Stimulated activated naive CD8-positive, alpha-beta T cell treated with anti-CD3 and anti-CD28 coated beads, Interleukin-15, Interleukin-2, amounts not matched to agents 100 ng/mL and 50 ng/mL, for 24 hours (primary cell): ENCODE results near the gene XCR1.
"Not testable (repeated sequence)": the region's sequence is repeated elsewhere in the genome, so short reads cannot be mapped to it uniquely, and the experiment has no call there.

Experiments used
- H3K27ac Mint-ChIP-seq: one replicate; pipeline ENCODE4 v1.8.0; 2021; ENCODE audit warnings: mild to moderate bottlenecking, mixed read lengths
- H3K27me3 Mint-ChIP-seq: one replicate; pipeline ENCODE4 v1.8.0; 2021; ENCODE audit warnings: mixed read lengths
- H3K36me3 Mint-ChIP-seq: one replicate; pipeline ENCODE4 v1.8.0; 2021; ENCODE audit warnings: low read depth, mixed read lengths
- H3K4me1 Mint-ChIP-seq: one replicate; pipeline ENCODE4 v1.8.0; 2021; ENCODE audit warnings: low read depth, mixed read lengths
- H3K4me3 Mint-ChIP-seq: one replicate; pipeline ENCODE4 v1.8.0; 2021; ENCODE audit warnings: mild to moderate bottlenecking, mixed read lengths
- H3K9me3 Mint-ChIP-seq: one replicate; pipeline ENCODE4 v1.8.0; 2021; ENCODE audit warnings: mixed read lengths

XCR1 gene

DNA sequence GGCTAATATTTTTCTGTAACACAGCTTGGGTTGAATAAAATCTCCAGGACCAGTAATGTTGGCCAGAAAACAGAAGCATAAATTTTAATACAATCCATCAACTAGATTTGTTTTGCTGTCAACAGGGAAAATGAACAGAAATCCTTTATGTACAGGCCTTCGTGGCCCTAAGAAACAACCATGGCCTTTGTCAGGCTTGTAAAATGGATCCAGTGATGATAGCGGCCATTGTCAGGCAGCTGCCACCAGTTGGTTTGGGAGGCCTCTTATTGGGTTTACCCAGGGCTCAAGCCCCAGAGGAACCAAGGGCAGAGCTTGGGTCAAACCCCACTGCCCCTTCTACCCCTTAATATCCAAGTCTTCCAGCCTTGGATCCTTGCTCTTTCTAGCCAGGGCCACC is 26.1 kb downstream of the XCR1 start:
- Mint-ChIP-seq H3K4me1 (peaks cover 5% of the 10 kb centered on the region), H3K4me3 (no peak overlapping the region), H3K36me3 (no peaks in the 10 kb centered on the region)

DNA sequence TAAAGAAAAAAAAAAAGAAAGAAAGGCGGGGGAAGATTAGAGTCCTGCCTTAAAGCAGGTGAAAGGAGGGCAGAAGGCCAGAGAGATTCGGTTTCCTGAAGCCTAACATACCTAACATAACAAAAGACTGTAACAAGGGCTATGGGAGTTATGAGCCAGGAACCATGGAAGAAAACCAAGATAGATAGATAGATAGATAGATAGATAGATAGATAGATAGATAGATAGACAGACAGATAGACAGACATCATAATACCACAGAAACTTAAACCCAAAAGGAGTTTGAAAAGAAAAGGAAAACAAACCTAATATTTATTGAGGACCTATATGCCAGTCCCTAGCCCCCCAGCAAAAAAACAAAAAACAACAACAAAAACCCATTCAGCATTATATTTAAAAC is 29.3 kb downstream of the XCR1 start:
- no peaks in the 10 kb centered on the region for H3K9me3 Mint-ChIP-seq
- peaks cover 3% of the 10 kb centered on the region for H3K36me3 Mint-ChIP-seq
- H3K4me1 Mint-ChIP-seq: peaks cover 30% of the 10 kb centered on the region
- H3K4me3 Mint-ChIP-seq: no peak overlapping the region
- no peak overlapping the region for H3K27ac Mint-ChIP-seq
- H3K27me3 Mint-ChIP-seq: peaks cover 19% of the 10 kb centered on the region

More for the DNA sequence above, 26.1 kb downstream of the XCR1 start:
- Mint-ChIP-seq H3K27ac (no peak overlapping the region), H3K9me3 (no peaks in the 10 kb centered on the region), H3K27me3 (peaks cover 19% of the 10 kb centered on the region)

DNA sequence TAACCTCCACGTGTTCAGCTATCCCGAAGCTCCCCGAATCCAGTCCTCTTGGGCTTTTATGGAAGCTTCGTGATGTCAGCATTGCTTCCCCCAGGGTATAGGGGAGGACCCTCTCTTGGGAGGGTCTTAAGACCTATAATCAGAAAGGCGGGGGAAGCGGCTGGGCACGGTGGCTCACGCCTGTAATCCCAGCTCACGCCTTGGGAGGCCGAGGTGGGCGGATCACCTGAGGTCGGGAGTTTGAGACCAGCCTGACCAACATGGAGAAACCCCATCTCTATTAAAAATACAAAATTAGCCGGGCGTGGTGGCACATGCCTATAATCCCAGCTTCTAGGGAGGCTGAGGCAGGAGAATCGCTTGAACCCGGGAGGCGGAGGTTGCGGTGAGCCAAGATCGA is 29.8 kb downstream of the XCR1 start:
- H3K27ac Mint-ChIP-seq, H3K36me3 Mint-ChIP-seq, H3K4me3 Mint-ChIP-seq, H3K9me3 Mint-ChIP-seq: not testable (repeated sequence)
- Mint-ChIP-seq H3K27me3 (peaks cover 19% of the 10 kb centered on the region), H3K4me1 (peaks cover 35% of the 10 kb centered on the region)

DNA sequence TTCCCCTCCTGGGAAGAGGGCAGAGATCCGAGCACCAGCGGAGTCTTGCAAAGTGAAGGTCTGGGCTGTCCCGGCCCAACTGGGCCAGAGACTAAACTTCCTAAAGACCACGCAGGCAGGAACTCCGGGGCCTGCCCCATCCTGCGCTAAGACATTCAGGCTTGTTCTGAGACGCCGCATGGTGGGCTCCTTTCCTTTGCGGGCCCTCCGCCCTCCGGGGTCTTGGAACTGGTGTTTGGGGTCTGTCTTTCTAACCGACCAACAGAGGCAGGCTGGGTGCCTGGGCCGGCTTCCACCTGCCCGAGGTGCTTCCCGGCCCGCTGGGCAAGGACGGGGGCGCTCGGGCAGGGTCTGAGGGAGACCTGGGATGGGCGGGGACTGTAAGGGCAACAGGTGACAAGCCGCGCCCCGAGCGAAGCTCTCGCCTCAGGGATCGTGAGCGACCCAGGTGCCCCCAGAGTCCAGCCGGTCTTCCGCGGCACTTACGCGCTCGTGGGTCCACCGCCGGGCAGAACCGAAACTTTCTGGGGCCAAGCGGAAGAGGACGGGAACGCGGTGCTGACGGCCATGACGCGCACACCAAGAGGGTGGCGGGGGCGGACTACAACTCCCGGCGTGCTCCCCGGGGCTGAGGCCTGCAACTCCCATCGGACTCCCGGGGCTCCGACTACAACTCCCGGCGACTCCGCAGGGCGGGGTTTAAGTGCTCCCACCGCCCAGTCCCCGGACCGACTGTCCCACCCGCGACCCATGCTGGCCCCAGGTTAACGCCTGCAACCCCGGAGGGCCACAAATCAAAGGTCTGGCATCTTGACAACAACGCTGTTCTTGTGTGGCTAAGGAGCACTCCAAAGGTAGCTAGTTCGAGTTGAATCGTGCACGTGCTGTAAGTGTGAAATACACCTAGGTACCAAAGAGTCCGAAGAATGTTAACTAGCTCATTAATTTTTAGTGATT is 31.8 kb downstream of the XCR1 start, which contains the start of gene FYCO1:
Gene FYCO1, minus strand, starts transcription at position 589 of the 957 bp plus-strand sequence. CDS start 10,914 bp downstream, outside the sequence.
- Mint-ChIP-seq H3K27me3 (peaks cover 18% of the 10 kb centered on the region), H3K4me1 (peaks cover 55% of the 10 kb centered on the region), H3K36me3 (peaks cover 11% of the 10 kb centered on the region), H3K4me3 (peak within 1 kb of the TSS; percentile 78), H3K9me3 (no peaks in the 10 kb centered on the region), H3K27ac (peak within 1 kb of the TSS; percentile 87)

DNA sequence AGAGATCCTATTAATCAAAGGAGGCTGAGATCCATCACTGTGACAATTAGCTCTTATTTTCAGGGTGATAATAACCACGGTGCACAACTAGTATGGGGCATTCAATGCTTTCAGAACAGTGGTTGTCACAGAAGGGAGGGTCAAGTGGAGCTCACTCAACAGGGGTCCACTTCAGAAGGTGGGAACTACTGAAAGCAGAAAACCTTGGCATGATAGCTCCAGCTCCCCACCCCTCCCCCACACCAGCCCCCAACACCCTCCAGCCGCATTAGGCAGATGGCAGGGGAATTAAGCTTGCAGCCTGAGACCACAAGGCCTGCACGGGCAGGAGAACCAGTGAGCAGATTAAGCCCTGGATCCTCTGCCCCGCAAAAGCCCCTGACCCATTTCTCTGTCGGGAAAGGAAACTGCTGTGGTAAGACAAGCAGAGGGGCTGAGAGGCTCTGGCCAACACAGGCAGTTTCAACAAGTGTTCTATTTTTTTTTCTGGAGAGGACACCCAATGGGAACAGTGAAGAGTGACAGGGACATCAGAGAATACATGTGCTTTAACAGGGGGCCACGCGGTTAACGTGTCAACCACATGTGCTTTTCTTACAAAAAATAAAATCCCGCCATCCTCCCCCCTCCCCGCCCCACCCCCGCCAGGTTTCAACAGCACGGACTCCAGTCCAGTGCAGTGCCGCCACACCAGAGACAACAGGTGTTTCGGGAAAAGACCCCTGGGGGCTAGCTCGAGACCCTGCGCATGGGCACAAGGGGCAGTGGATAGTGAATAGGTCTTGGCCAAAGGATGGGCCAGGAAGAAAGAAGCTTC is 32.7 kb downstream of the XCR1 start:
- H3K27me3 Mint-ChIP-seq: peaks cover 14% of the 10 kb centered on the region
- peaks cover 64% of the 10 kb centered on the region for H3K4me1 Mint-ChIP-seq
- H3K27ac Mint-ChIP-seq: peak overlapping the region; percentile 87
- H3K4me3 Mint-ChIP-seq: peak overlapping the region; percentile 78
- H3K36me3 Mint-ChIP-seq: peaks cover 14% of the 10 kb centered on the region
- no peaks in the 10 kb centered on the region for H3K9me3 Mint-ChIP-seq

DNA sequence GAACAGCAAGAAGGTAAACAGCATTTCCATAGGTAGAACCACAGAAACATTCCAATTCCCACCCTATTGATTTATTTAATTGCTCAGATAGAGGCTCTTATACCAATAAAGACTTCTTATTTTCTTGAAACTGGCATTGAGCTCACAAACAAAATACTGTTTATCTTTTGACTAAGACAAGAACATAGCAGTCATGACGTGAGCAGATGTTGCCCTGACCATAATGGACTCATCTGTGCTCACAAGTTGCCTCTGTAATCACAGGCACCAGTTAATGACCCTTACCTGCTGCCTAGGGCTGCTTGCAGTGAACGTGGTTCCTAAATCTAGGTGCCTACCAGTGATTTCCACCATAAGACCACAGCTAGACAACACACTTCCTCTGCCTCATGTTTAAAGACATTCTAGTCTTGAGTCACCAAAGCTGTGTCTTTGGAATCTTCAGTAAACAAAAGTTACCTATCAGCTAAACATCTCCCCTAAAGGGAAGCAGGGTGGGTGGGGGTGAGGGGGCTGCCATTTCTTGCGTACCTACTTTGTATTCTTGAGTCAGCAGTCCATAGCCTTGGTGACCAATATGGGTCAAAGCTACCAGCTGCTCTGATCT is 33.8 kb downstream of the XCR1 start:
- peaks cover 14% of the 10 kb centered on the region for H3K36me3 Mint-ChIP-seq
- peak overlapping the region; percentile 65 for H3K27ac Mint-ChIP-seq
- no peaks in the 10 kb centered on the region for H3K9me3 Mint-ChIP-seq
- H3K4me3 Mint-ChIP-seq: peak overlapping the region; percentile 52
- H3K27me3 Mint-ChIP-seq: peaks cover 8% of the 10 kb centered on the region
- peaks cover 75% of the 10 kb centered on the region for H3K4me1 Mint-ChIP-seq

DNA sequence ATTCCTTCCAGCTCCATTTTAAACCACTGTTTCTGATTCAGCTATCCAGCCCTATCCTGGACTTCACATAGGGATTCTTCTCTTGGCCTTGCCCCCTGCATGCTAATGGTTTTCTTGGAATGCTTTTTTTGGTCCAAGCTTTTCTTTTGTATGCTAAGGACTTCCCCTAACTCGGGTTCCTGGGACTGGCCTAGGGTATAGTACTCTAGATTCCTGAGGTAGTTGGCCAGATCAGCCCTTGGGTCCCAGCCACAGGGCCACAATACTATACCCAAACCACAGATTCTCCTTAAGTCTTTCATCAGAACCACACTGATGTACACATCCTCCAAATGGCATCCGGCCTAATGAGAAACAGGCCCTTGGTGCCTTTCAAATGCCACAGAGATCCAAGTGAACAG is 34.5 kb downstream of the XCR1 start:
- Mint-ChIP-seq H3K4me3 (peak overlapping the region; percentile 37), H3K27me3 (peaks cover 4% of the 10 kb centered on the region), H3K36me3 (peaks cover 14% of the 10 kb centered on the region), H3K27ac (peak overlapping the region; percentile 65), H3K9me3 (no peaks in the 10 kb centered on the region), H3K4me1 (peaks cover 82% of the 10 kb centered on the region)

DNA sequence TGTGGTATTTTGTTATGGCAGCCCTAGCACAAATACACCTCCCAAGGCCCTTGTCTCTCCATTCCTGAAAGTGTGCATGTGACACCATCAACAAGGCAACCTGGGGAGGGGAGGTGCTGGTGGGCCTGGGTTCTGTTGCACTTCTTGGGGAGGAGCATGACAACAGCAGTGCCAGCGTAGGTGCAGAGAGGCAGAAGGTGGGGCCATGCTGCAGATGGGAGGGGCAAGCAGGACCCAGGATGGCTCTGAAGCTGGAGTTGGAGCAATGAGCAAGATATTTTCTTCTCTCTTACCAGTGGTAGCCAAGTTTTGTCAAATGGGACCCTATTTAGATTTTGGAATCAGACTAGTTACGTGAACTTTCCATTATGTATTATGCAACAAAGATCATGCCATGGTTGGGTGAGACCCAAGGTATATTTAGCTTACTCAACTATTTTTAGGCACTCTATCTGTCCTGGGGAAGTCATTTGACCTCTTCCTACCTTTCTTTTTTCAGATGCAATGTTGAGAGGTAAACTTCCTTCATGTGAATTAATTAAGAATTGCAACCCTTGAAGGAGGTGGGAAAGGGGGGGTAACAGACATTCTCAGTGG is 35.1 kb downstream of the XCR1 start:
- peak overlapping the region; percentile 4 for H3K27ac Mint-ChIP-seq
- no peaks in the 10 kb centered on the region for H3K9me3 Mint-ChIP-seq
- H3K4me3 Mint-ChIP-seq: no peak overlapping the region
- peaks cover 14% of the 10 kb centered on the region for H3K36me3 Mint-ChIP-seq
- H3K27me3 Mint-ChIP-seq: peaks cover 4% of the 10 kb centered on the region
- peaks cover 85% of the 10 kb centered on the region for H3K4me1 Mint-ChIP-seq

DNA sequence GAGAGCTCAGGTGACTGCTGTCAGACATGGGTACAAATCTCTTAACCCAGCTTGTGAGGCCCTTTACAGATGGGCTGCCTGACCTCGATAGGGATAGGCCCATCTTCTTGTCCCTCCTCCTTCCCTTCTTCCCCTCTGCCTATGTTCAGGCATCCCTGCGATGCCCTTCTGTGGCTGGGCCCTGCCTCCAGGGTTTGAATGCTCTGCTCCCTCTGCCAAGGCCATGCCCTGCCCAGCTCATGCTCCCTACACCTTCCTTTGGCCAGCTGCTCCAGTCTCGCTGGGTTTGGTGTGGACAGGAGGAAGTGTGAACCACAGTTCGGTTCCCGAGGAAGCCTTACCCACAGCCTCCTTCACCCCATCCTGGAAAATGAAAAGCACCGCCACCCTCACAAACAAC is 35.9 kb downstream of the XCR1 start:
- Mint-ChIP-seq H3K36me3 (peaks cover 18% of the 10 kb centered on the region), H3K27me3 (no peaks in the 10 kb centered on the region), H3K4me1 (peaks cover 88% of the 10 kb centered on the region), H3K9me3 (no peaks in the 10 kb centered on the region), H3K27ac (peak overlapping the region; percentile 18), H3K4me3 (peak overlapping the region; percentile 4)

DNA sequence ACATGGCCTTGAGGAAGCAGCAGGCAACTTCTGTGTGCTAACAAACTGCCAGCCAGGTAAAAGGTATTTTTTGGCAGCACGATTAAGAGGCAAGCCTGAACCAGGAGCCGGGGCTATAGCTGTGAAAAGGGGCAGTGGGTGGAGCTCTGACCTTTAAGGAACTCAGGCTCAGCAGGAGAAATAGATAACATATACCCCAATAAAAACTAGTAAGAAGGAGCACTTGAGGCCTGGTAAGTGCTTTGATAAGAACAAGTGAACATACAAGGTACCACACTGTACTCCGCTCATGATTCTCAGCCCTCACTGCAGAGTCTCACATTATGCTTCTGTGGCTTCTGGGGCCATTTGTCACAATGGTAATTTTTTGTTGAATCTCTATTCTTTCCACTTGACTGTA is 37.1 kb downstream of the XCR1 start:
- Mint-ChIP-seq H3K36me3 (peaks cover 20% of the 10 kb centered on the region), H3K4me1 (peaks cover 81% of the 10 kb centered on the region), H3K27me3 (no peaks in the 10 kb centered on the region), H3K9me3 (no peaks in the 10 kb centered on the region), H3K4me3 (no peak overlapping the region), H3K27ac (peak overlapping the region; percentile 43)

DNA sequence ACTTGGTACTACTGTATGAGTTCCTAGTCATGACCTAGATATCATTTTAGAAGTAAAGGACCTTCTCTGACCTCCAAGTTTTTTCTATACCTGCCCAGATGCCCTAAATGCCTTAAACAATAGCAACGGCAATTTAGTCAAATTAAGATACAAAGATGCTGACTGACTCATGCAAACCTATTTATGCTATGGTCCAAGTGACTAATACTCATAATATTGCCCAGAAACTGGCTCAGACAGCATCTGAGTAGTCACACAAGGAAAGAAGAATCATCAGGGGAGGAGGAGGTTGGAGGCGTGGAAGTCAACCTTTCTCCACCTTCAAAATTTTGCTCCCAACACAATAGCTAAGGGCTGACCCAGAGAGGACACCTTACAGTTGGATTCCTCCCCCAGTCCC is 38.5 kb downstream of the XCR1 start:
- no peaks in the 10 kb centered on the region for H3K27me3 Mint-ChIP-seq
- H3K36me3 Mint-ChIP-seq: peaks cover 32% of the 10 kb centered on the region
- no peak overlapping the region for H3K27ac Mint-ChIP-seq
- peaks cover 70% of the 10 kb centered on the region for H3K4me1 Mint-ChIP-seq
- no peaks in the 10 kb centered on the region for H3K9me3 Mint-ChIP-seq
- no peak overlapping the region for H3K4me3 Mint-ChIP-seq

DNA sequence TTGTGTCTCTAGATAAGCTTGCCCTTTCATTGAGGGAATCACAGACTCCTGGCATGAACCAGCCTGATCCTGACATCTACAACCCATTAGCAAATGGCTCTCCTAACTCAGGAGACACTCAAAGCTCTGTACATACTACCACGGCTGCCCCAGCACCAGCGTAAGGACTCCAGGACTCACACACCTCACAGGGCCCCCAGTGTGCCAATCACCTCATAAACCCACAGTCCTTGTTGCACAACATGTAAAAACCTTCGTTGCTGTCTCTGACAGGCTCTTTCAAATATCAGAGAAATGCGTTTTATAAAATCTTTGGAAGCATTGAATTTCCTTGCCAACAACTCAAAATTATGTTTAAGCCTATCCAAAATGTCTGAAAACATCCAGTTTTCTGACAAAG is 38.9 kb downstream of the XCR1 start:
- Mint-ChIP-seq H3K27me3 (no peaks in the 10 kb centered on the region), H3K27ac (no peak overlapping the region), H3K9me3 (no peaks in the 10 kb centered on the region), H3K4me1 (peaks cover 65% of the 10 kb centered on the region), H3K4me3 (no peak overlapping the region), H3K36me3 (peaks cover 36% of the 10 kb centered on the region)

DNA sequence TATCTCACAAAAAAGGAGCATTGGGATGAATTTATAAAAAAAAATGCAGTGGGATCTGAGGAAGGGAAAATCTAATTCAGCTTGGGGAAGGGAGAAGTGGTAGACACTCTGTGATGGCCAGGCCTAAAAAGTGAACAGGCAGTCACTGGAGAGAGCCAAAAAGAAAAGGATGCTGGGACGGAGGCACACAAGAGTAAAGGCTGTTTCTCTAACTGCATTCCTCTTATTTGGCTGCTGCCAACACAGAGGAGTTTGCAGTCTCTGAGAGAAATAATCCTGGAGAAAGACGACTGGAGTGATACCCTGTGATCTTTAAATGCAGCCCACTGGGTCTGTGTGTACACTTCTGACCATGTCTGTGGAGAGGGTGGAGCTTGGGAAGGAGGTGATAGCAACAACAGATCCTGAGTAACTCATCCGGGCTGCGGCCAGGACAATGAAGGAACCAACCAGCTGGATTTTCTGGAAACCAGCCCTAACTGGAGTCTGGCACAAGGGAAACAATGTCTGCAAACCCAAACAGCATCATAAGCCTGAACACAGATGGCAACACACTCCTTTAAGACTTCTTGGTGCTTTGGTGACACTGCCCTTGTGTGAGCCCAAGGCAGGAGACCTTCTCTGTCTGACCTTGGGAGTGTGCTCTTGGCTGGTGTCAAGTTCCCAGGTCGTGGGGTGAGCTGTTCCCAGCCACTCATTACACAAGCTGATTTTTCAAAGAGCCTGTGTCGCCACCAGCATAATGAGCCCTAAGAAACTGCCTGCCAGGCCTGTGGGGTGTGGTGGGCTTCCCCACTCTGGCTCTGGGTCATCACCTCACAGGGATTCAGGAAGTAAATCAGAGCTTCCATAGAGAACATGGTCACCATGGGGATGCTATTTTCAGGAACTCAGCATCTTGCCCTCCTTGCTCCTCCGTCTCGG is 39.7 kb downstream of the XCR1 start:
- H3K27ac Mint-ChIP-seq: no peak overlapping the region
- H3K36me3 Mint-ChIP-seq: peaks cover 40% of the 10 kb centered on the region
- no peaks in the 10 kb centered on the region for H3K9me3 Mint-ChIP-seq
- H3K4me1 Mint-ChIP-seq: peaks cover 58% of the 10 kb centered on the region
- no peak overlapping the region for H3K4me3 Mint-ChIP-seq
- H3K27me3 Mint-ChIP-seq: no peaks in the 10 kb centered on the region
